ENCODE measurements around the gene CRYGB.

The CRYGB gene

GRCh38 chr2:208146006-208146405 lies at the start of gene CRYGB:
Gene CRYGB, minus strand, starts transcription at chr2:208146158. Its CDS starts 38 bp downstream, at chr2:208146120.
- DNase-seq (ENCODE audit: low read depth): no peak

- no peak for DNase-seq (ENCODE audit: low read depth)
These were observed 49.6 kb upstream of the CRYGB start for GRCh38 chr2:208195531-208195930.

GRCh38 chr2:208192611-208193236 lies 46.8 kb upstream of the CRYGB start:
- no peak for DNase-seq (ENCODE audit: low read depth)

- no peak for DNase-seq (ENCODE audit: low read depth)
These were observed 44.0 kb upstream of the CRYGB start, which contains the start of gene C2orf80 for GRCh38 chr2:208189810-208190503. Gene C2orf80, minus strand, starts transcription at chr2:208190030. Its CDS starts 3,044 bp downstream, at chr2:208186986.

GRCh38 chr2:208189069-208189809 lies 43.3 kb upstream of the CRYGB start:
- no peak for DNase-seq (ENCODE audit: low read depth)

GRCh38 chr2:208186893-208187292 lies 40.9 kb upstream of the CRYGB start:
- DNase-seq (ENCODE audit: low read depth): no peak

GRCh38 chr2:208186465-208186864 lies 40.5 kb upstream of the CRYGB start:
- no peak for DNase-seq (ENCODE audit: low read depth)

- no peak for DNase-seq (ENCODE audit: low read depth)
These were observed 38.2 kb upstream of the CRYGB start for GRCh38 chr2:208183972-208184705.

GRCh38 chr2:208183526-208183925 lies 37.6 kb upstream of the CRYGB start:
- DNase-seq (ENCODE audit: low read depth): no peak

GRCh38 chr2:208182835-208183234 lies 36.9 kb upstream of the CRYGB start:
- no peak for DNase-seq (ENCODE audit: low read depth)

GRCh38 chr2:208179028-208179609 lies 33.2 kb upstream of the CRYGB start:
- DNase-seq (ENCODE audit: low read depth): no peak

- no peak for DNase-seq (ENCODE audit: low read depth)
These were observed 29.8 kb upstream of the CRYGB start for GRCh38 chr2:208175840-208176153.

- DNase-seq (ENCODE audit: low read depth): peak; percentile 65
These were observed 29.3 kb upstream of the CRYGB start for GRCh38 chr2:208175069-208175839.

GRCh38 chr2:208174144-208174543 lies 28.2 kb upstream of the CRYGB start:
- DNase-seq (ENCODE audit: low read depth): no peak

GRCh38 chr2:208172125-208172524 lies 26.2 kb upstream of the CRYGB start:
- DNase-seq (ENCODE audit: low read depth): no peak

- DNase-seq (ENCODE audit: low read depth): no peak
These were observed 19.2 kb upstream of the CRYGB start for GRCh38 chr2:208164951-208165755.

- no peak for DNase-seq (ENCODE audit: low read depth)
These were observed 17.5 kb upstream of the CRYGB start, which contains the start of gene CRYGA for GRCh38 chr2:208163489-208163888. Gene CRYGA, minus strand, starts transcription at chr2:208163589. Its CDS starts 33 bp downstream, at chr2:208163556.

GRCh38 chr2:208156439-208156838 lies 10.5 kb upstream of the CRYGB start:
- DNase-seq (ENCODE audit: low read depth): no peak

- no peak for DNase-seq (ENCODE audit: low read depth)
These were observed 7.2 kb upstream of the CRYGB start for GRCh38 chr2:208153156-208153555.

- no peak for DNase-seq (ENCODE audit: low read depth)
These were observed 5.0 kb upstream of the CRYGB start for GRCh38 chr2:208150956-208151355.

All from CMK (cell line).